ENCODE results near the gene FBXO46. TPM values are rescaled to one million over a fixed set of nuclear protein-coding genes. Genes with fewer than 3 reads are reported as not detected.

FBXO46 gene
- total and polyA plus RNA-seq, 2 of the 13 experiments (the other 11 are each of a cell fraction or from before 2014, with no cell fraction given): 6.2 to 6.4 TPM

DNA sequence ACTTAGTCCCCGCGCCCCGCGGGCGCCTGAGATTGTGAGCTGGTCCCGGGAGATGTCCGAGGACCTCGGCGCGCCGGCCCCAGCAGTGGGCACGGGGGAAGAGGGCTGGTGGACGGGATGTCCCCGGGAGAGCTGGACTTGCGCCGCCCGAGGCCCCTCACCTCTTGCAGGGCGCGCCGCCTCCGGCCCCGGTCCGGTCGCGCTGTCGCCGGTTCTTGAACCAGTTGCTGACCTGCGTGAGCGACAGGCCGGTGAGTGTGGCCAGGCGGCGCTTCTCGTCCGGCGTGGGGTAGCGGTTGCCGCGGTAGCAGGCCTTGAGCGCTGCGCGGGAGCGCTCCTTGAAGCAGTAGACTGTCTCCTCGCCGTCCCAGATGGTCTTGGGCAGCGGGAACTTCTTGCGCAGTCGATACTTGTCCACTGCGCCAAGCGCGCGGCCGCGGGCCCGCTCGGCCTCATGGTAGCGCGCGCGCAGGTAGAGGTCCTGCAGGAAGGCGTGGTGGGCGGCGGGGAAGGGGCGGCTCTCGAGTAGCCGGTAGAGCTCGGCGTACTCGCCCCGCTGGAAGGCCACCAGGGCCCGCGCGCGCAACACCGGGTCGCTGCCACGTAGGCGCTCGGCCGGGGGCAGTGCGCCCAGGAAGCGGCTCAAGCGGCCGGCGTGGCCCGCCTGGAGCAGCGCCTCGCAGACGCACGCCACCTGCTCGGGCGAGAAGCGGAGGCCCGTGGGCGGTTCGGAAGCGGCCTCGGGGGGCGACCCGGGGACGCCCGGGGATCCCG is 37.4 kb upstream of the FBXO46 start (continued):
- TF ChIP-seq ZNF367 (CRISPR knock-in tag; IDR thresholded peaks at IDR 0.05; ENCODE audit: borderline replicate concordance) (no peak), ZNF891 (CRISPR knock-in tag; IDR thresholded peaks at IDR 0.05) (peak; percentile 91; the same call in 1 of the 2 replicates), ZKSCAN1 (IDR thresholded peaks at IDR 0.05; ENCODE audit: low read length) (no peak), ZNF326 (CRISPR knock-in tag; IDR thresholded peaks at IDR 0.05; ENCODE audit: borderline replicate concordance) (no peak), RARG (CRISPR knock-in tag; IDR thresholded peaks at IDR 0.05; ENCODE audit: low read depth) (no peak), ZBTB3 (CRISPR knock-in tag; IDR thresholded peaks at IDR 0.05; ENCODE audit: borderline replicate concordance, low read depth) (no peak), ATF7 (IDR thresholded peaks at IDR 0.05) (no peak), ATF7 (CRISPR knock-in tag; IDR thresholded peaks at IDR 0.05) (no peak), RBFOX2 (IDR thresholded peaks at IDR 0.05; ENCODE audit: low read depth, low read length) (peak; percentile 83), REXO4 (CRISPR knock-in tag; IDR thresholded peaks at IDR 0.05; ENCODE audit: borderline replicate concordance) (no peak), ZNF235 (CRISPR knock-in tag; IDR thresholded peaks at IDR 0.05; ENCODE audit: borderline replicate concordance) (no peak), ZNF331 (CRISPR knock-in tag; IDR thresholded peaks at IDR 0.05) (no peak), ZNF557 (CRISPR knock-in tag; IDR thresholded peaks at IDR 0.05) (no peak), PRDM10 (CRISPR knock-in tag; IDR thresholded peaks at IDR 0.05; ENCODE audit: low read depth) (no peak), ZC3H4 (CRISPR knock-in tag; IDR thresholded peaks at IDR 0.05; ENCODE audit: borderline replicate concordance) (no peak), KDM6A (CRISPR knock-in tag; IDR thresholded peaks at IDR 0.05; ENCODE audit: low read depth) (no peak), SP1 (IDR thresholded peaks at IDR 0.05) (no peak), SP1 (CRISPR knock-in tag; IDR thresholded peaks at IDR 0.05) (0 out of 2 replicates have a peak, but pooled peaks have one; percentile 11), ZNF12 (CRISPR knock-in tag; IDR thresholded peaks at IDR 0.05) (no peak), ZBTB38 (CRISPR knock-in tag; IDR thresholded peaks at IDR 0.05) (no peak; the same call in 1 of the 2 replicates), ZNF552 (CRISPR knock-in tag; IDR thresholded peaks at IDR 0.05; ENCODE audit: borderline replicate concordance) (no peak)
- TF ChIP-seq, protein P1, sequence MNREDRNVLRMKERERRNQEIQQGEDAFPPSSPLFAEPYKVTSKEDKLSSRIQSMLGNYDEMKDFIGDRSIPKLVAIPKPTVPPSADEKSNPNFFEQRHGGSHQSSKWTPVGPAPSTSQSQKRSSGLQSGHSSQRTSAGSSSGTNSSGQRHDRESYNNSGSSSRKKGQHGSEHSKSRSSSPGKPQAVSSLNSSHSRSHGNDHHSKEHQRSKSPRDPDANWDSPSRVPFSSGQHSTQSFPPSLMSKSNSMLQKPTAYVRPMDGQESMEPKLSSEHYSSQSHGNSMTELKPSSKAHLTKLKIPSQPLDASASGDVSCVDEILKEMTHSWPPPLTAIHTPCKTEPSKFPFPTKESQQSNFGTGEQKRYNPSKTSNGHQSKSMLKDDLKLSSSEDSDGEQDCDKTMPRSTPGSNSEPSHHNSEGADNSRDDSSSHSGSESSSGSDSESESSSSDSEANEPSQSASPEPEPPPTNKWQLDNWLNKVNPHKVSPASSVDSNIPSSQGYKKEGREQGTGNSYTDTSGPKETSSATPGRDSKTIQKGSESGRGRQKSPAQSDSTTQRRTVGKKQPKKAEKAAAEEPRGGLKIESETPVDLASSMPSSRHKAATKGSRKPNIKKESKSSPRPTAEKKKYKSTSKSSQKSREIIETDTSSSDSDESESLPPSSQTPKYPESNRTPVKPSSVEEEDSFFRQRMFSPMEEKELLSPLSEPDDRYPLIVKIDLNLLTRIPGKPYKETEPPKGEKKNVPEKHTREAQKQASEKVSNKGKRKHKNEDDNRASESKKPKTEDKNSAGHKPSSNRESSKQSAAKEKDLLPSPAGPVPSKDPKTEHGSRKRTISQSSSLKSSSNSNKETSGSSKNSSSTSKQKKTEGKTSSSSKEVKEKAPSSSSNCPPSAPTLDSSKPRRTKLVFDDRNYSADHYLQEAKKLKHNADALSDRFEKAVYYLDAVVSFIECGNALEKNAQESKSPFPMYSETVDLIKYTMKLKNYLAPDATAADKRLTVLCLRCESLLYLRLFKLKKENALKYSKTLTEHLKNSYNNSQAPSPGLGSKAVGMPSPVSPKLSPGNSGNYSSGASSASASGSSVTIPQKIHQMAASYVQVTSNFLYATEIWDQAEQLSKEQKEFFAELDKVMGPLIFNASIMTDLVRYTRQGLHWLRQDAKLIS (CRISPR knock-in tag; IDR thresholded peaks at IDR 0.05): no peak
